Measurements from ENCODE around the gene RBBP5.

DNA sequence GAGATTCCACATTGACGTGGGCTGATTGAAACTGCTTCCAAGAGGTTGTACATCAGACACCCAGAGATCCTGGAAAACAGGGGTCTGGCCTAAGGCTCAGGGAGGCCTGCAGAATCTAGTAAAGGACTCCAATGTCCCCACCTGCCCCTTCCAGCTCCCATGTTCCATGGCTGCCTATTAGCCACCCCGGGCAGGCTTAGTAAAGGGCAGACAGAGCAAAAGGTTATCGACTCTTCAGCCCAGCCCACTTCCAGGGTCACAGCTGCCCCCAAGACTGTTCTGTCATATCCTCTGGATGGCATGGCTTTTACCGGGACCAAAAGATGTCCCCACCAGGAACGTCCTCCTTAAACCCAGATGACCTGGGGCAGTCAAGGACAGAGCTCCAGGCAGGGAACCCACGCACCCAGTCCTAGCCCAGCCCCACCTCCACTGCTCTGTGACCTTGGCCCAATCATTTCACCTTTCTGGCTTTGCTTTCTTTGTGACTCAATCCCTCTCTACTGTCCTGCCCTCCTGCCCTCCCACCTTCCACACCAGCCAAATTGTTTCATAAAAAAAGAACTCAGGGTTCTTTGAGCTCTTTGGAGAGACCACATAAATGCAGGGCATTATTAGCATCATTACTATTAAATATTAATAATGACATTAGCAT lies 83.5 kb downstream of the RBBP5 start:
- TF ChIP-seq POLR2A (IDR thresholded peaks at IDR 0.05) = no peak
- TF ChIP-seq, protein P1, sequence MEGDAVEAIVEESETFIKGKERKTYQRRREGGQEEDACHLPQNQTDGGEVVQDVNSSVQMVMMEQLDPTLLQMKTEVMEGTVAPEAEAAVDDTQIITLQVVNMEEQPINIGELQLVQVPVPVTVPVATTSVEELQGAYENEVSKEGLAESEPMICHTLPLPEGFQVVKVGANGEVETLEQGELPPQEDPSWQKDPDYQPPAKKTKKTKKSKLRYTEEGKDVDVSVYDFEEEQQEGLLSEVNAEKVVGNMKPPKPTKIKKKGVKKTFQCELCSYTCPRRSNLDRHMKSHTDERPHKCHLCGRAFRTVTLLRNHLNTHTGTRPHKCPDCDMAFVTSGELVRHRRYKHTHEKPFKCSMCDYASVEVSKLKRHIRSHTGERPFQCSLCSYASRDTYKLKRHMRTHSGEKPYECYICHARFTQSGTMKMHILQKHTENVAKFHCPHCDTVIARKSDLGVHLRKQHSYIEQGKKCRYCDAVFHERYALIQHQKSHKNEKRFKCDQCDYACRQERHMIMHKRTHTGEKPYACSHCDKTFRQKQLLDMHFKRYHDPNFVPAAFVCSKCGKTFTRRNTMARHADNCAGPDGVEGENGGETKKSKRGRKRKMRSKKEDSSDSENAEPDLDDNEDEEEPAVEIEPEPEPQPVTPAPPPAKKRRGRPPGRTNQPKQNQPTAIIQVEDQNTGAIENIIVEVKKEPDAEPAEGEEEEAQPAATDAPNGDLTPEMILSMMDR (IDR thresholded peaks at IDR 0.05 in 8 of 11, conservative IDR thresholded peaks at IDR 0.05 in 3 of 11) = no peak

Data from spleen (tissue), 7 donors.